GM21526 (cell line): ENCODE data around the gene LRRC74A.
"Not testable (repeated sequence)": the region's sequence is repeated elsewhere in the genome, so short reads cannot be mapped to it uniquely, and the experiment has no call there.

ENCODE experiments used
- ATAC-seq: cut with Tn5 transposase; IDR thresholded peaks from one replicate; pipeline ENCODE4 v1.9.1; 2021; ENCODE audit warnings: moderate library complexity; ENCODE audit not compliant: unreplicated experiment, low FRiP score

LRRC74A gene

DNA sequence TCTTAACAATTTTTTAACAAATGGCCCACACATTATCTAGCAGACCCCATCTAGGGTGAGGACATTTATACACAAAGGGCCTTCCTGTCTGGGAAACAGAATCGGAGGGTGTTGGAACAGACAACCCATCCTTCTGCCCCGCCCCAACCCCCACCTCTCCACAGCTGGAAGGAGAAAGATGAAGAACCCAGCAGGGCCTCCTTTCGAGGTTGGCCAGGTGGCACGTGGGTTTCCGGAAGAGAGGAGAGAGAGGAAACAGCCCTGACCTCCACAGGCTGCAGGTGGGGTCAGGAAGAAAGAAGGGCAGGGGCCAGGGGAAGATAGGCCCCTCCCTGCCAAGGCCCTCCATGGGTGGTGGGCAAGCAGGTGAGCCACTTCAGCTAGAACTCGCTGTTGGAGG lies 57.2 kb downstream of the LRRC74A start:
- no peak for ATAC-seq

- no peak for ATAC-seq
These were observed 58.2 kb downstream of the LRRC74A start for GRCh38 chr14:76884394-76884793.

DNA sequence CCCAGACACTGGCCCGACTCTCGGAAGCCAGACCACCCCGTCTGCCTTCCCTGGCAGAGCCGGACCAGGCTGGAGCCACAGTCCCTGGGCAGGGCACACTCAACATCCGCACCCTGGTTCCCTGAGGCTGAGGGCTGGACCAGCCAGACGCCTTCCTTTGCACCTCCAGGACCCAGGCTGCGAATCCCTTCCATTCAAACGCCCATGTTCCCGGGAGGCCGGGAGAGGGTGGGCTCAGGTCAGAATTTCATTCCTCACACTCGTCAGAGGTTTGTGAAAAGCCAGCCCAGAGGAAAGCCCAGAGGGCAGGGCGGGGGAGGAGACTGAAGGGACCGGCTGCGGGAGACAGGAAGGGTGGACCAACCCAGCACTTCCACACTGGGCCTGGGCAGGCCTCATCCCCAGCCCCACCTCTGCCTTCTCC lies 58.7 kb downstream of the LRRC74A start:
- ATAC-seq: no peak

DNA sequence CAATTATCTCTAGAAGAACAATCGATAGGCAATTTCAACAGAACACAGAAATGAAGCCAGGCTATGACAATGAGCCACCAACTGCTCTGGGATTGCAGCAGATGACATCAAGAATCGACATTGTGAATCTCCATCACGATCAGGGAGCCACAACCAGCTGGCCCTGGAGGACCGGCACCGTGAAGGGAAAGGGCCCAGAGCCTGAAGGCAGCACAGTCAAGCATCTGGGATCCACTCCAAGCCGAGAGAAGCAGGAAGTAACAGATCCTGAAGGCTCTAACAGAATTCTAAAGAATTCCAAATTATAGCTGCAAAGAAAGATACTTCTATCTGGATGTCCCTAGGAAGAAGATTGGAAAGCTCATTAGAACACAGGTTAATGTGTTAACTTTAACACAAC lies 61.0 kb downstream of the LRRC74A start:
- no peak for ATAC-seq

- ATAC-seq: no peak
These were observed 65.2 kb downstream of the LRRC74A start for GRCh38 chr14:76891391-76891790.

DNA sequence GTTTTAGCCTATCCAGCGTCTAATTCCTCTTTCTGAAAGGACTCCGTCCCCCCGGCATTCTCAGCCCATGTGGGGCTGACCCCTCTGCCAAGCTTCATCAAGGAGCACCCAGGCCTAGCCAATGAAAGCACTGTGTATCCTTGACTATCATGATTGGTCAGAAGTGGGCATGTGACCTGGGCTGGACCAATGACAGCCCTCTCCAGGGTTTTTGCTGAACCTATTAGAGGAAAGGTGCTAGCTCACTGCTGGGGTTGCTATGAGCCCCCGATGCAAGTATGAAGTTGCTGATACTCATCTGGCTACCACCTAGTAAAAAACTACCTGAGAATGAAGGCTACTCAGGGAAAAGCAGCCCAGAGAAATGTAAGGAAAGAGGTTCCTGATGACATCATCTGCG lies 68.1 kb downstream of the LRRC74A start:
- ATAC-seq: no peak

DNA sequence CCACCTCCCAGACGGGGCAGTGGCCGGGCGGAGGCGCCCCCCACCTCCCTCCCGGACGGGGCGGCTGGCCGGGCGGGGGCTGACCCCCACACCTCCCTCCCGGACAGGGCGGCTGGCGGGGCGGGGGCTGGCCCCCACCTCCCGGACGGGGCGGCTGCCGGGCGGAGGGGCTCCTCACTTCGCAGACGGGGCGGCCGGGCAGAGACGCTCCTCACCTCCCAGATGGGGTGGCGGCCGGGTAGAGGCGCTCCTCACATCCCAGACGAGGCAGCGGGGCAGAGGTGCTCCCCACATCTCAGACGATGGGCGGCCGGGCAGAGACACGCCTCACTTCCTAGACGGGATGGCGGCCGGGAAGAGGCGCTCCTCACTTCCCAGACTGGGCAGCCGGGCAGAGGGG lies 71.8 kb downstream of the LRRC74A start:
- not testable (repeated sequence) for ATAC-seq

- ATAC-seq: no peak
These were observed 74.5 kb downstream of the LRRC74A start for GRCh38 chr14:76900682-76901081.

DNA sequence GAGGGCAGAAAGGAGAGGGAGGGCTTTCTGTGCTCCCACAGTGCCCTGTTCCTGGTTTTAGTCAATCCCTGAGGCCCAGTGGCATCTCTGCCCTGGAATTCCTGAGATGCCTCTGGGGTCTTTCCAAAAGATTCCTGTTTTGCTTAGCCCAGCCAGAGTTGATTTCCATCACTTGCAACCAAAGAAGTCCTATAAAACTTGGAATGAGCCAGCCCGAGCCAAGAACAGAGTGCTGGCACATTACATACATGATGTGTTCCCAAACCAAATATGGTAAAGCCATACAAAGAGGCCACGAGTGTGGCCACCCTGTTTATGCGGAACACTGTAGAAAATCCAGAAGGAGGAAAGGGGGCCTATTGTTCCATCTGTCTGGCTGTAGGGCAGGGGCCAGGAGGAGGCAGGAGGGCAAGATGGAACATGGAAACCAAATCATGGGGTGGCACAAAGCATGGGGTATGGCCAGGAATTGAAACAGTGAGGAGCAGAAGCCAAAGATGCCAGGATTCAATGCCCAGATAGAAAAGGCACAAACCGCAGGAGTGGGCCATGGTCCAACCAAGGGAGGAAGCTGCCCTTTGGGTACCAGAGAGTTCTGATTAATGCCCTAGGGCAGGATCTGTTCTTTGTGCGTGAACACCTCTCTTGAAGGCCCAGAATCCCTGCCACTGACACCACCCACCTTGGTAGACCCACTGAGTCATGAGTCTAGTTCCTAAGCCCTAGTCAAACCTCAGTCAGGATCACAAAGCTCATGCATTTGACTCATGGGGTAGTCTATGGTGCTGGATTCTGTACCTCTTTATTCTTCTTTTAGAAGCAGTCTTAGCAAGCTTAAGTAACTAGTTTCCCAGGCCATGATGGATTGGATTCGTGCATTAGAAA lies 75.2 kb downstream of the LRRC74A start:
- no peak for ATAC-seq

GRCh38 chr14:76902591-76902990 lies 76.4 kb downstream of the LRRC74A start:
- no peak for ATAC-seq

DNA sequence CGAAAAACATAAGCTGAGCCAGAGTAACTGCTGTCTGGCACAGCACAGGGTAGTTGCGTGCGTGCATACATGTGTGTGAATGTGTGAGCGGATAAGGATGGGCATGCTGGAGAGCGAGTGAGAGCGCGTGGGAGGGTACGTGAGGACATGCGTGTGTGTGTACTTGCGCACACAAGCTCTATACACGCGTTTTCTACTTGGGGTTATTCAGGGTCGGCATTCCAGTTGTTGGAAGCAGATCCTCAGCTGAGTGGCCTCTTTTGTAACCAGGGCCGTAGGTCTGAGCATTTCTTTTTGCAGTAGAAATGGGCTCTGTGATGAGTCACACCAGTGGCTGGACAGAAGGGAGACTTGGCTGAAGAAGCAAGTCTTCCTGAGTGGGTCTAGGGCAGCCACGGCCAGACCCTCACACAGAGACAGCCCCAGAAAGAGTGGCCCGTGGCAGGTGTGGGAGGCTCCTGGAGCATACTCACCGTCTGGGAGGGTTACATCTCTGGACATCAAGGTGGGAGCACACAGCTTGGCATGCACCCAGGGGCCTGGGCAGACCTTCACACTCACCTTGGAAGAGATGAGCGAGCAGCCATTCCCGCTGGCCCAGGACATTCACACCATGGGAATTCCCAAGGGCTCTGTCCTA lies 78.0 kb downstream of the LRRC74A start:
- no peak for ATAC-seq

DNA sequence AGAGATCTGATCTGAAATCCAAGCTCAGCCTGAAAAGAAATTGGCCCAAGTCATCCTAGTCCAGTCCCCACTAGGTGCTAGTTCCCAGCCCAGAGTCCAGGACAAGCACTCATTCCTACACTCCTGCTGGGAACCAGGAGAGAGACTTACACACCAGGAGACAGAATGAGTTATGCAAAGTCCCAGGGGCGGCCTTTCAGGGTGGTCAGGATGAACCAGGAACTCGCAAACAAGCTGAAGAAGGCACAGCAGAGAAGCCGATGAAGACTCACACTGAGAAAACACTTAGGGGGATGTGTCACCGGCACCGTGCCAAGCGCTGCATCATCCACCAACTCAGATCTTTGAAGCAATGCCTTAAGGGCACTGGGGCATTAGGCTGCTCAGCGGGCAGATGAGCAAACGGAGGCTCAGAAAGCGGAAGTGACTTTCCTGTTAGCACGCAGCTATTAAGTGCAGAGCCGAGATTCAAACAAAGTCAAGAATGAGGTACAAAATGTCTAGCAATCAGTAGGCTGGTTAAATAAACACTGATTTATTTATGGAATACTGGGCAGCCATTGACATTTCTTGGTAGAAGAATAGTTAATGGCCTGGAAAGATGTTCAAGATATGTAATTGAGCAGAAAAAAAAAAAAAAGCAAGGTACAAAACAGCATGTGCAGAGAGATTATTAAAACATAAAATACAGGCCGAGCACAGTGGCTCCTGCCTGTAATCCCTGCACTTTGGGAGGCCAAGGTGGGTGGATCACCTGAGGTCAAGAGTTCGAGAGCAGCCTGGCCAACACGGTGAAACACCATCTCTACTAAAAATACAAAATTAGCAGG lies 78.7 kb downstream of the LRRC74A start:
- ATAC-seq: peak; percentile 70

DNA sequence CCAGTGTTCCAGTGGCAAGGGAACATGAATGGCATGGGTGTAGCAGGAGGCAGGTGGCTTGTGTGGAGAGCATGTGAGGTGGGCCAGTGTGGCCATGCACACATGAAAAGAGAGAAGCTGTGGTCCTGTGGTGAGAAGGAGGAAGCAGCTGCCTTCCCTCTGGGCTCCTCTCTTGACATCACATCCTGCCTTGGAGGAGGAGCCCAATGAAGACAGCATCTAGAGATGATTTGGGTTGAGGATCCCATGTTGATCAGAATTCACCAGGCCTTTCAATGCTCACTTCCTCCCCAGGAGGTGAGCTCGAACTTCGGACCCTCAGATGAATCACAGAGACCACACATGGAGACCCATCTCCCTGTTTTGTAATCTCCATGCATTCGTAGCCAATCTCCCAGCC lies 82.6 kb downstream of the LRRC74A start:
- ATAC-seq: no peak

DNA sequence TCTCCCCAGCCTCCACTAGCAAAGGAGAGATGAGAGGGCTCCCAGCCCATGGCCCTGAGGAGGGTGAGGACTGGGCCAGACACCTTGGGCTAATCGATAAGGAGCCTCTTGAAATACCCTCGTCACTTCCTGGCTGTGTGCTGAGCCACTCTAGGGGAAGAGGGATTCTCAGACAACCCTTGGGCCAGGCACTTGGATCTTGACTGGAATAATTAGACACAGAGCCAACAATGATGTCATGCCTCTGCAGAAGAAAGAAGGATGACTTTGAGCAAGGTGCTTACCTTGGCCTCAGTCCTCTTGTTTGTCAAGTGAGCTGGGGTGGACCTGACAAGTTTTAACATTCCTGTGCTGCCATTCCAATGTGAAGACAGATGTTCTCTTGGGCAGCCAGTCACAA lies 83.1 kb downstream of the LRRC74A start:
- ATAC-seq: no peak

DNA sequence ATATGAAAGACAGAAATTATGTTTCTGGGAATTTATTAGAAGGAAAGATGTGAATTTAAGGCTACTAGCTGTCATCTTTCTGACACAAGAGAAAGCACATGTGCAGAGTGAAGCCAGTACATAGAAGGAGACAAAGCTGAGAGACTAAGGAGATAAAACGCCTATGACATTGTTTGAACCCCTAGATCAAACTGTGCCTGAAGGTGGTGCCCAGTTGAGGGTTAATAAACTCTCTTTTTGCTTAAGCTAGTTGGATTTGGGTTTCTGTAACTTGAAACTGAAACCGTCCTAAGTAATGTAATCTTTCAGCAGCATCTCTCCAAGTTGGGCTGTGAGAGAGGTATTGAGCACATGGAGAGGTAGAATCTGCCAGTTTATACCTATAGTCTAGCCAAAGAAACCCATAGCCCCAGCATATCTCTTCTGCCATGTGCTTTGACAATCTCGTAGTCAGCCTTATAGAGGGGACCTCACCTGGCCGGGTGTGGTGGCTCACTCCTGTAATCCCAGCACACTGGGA lies 84.2 kb downstream of the LRRC74A start:
- no peak for ATAC-seq

GRCh38 chr14:76911473-76911872 lies 85.3 kb downstream of the LRRC74A start:
- no peak for ATAC-seq

- ATAC-seq: not testable (repeated sequence)
These were observed 88.4 kb downstream of the LRRC74A start for GRCh38 chr14:76914533-76915081.

GRCh38 chr14:76916040-76916715 lies 90.0 kb downstream of the LRRC74A start:
- no peak for ATAC-seq

- no peak for ATAC-seq
These were observed 91.0 kb downstream of the LRRC74A start for GRCh38 chr14:76917158-76917596.

- ATAC-seq: no peak
These were observed 91.6 kb downstream of the LRRC74A start for GRCh38 chr14:76917745-76918255.
